GM18520 (cell line): ENCODE results near the gene RASSF10.

Experiments
- ATAC-seq: cut with Tn5 transposase; IDR thresholded peaks from one replicate; pipeline ENCODE4 v1.9.1; 2021; ENCODE audit not compliant: unreplicated experiment

RASSF10 gene

GRCh38 chr11:13053255-13053917, 44.3 kb downstream of the RASSF10 start:
- ATAC-seq = no peak

GRCh38 chr11:13054278-13054677, 45.2 kb downstream of the RASSF10 start:
- no peak for ATAC-seq

DNA sequence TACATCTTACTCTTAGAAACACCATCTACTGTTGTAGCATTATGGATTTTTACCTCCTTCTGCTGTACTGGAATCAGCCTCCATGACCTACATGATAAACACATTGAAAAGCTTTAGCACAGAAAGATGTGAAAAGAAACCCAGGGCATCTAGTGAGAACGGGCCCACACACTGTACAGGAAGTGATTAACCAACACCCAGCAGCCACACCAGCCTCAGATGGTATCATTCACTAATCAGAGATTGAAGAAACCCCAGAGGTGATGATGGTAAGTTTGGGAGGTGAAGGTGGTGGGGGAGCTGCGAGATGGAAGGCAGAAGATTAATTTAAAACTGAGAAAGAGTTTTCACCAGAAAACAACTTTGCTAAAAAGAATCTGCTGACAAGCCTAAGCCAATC, 46.1 kb downstream of the RASSF10 start:
- no peak for ATAC-seq

- ATAC-seq = no peak
Measured at GRCh38 chr11:13061294-13061990, 52.3 kb downstream of the RASSF10 start.
